ENCODE measurements around the gene KCNH2. TPM values are rescaled to one million over a fixed set of nuclear protein-coding genes. Genes with fewer than 3 reads are reported as not detected.

Gene KCNH2
- polyA plus RNA-seq, 1 of the 3 experiments (the other 2 are of a cell fraction) = 2.2 TPM

- H3K9me3 ChIP-seq = no peaks in the 10 kb centered on the region
These were observed 1.7 kb upstream of the KCNH2 start for GRCh38 chr7:150979713-150980390.

More at GRCh38 chr7:150979713-150980390, 1.7 kb upstream of the KCNH2 start:
- peaks cover 0 to 52% of the 10 kb centered on the region in 2 experiments; a peak in 2 of 4 replicates for H3K4me1 ChIP-seq (ENCODE audit: control insufficient read depth in 1 of 2, insufficient read depth in 2 of 2, low read depth in 1 of 2, low read length in 1 of 2)
- H3K36me3 ChIP-seq (replicated peaks in 1 of 2; ENCODE audit: control insufficient read depth in 1 of 2, insufficient read depth in 2 of 2, low read length in 1 of 2) = no peaks in the 10 kb centered on the region
- H3K4me2 ChIP-seq = no peak overlapping the region
- peaks cover 5% of the 10 kb centered on the region for H3F3A ChIP-seq (replicated peaks; ENCODE audit: insufficient read depth)
- peaks cover 56% of the 10 kb centered on the region for H3K27me3 ChIP-seq (ENCODE audit: insufficient read depth)
- TF ChIP-seq CHD2 (IDR thresholded peaks at IDR 0.05; ENCODE audit: low read length, partially characterized antibody) (no peak), EP300 (IDR thresholded peaks at IDR 0.05; ENCODE audit: borderline replicate concordance in 1 of 2, low read depth in 1 of 2, low read length in 1 of 2) (no peak), FOSL2 (IDR thresholded peaks at IDR 0.05; ENCODE audit: borderline replicate concordance, low read depth) (no peak), EZH2phosphoT487 (IDR thresholded peaks at IDR 0.05; ENCODE audit: borderline replicate concordance, low read depth) (no peak), FOXJ3 (CRISPR knock-in tag; IDR thresholded peaks at IDR 0.05) (no peak), GATA2 (CRISPR knock-in tag; IDR thresholded peaks at IDR 0.05) (no peak), TAF1 (IDR thresholded peaks at IDR 0.05; ENCODE audit: borderline replicate concordance, low read depth, low read length) (no peak), SMC3 (IDR thresholded peaks at IDR 0.05; ENCODE audit: low read depth, low read length) (no peak), ZBTB33 (IDR thresholded peaks at IDR 0.05; ENCODE audit: borderline replicate concordance, low read depth) (no peak), RAD21 (IDR thresholded peaks at IDR 0.05; ENCODE audit: low read length) (no peak), NFIC (IDR thresholded peaks at IDR 0.05; ENCODE audit: borderline replicate concordance) (no peak), JUND (IDR thresholded peaks at IDR 0.05) (no peak), NRF1 (IDR thresholded peaks at IDR 0.05; ENCODE audit: low read depth, low read length) (no peak), POLR2AphosphoS5 (IDR thresholded peaks at IDR 0.05; ENCODE audit: low read depth, low read length) (no peak), MXI1 (IDR thresholded peaks at IDR 0.05; ENCODE audit: low read depth, low read length) (no peak; the same call in 1 of the 2 replicates), TEAD4 (IDR thresholded peaks at IDR 0.05; ENCODE audit: borderline replicate concordance, insufficient read depth) (no peak), GABPA (IDR thresholded peaks at IDR 0.05; ENCODE audit: low read depth) (no peak)
- TF ChIP-seq, protein P1, sequence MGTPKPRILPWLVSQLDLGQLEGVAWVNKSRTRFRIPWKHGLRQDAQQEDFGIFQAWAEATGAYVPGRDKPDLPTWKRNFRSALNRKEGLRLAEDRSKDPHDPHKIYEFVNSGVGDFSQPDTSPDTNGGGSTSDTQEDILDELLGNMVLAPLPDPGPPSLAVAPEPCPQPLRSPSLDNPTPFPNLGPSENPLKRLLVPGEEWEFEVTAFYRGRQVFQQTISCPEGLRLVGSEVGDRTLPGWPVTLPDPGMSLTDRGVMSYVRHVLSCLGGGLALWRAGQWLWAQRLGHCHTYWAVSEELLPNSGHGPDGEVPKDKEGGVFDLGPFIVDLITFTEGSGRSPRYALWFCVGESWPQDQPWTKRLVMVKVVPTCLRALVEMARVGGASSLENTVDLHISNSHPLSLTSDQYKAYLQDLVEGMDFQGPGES (IDR thresholded peaks at IDR 0.05; ENCODE audit: low read depth, low read length) = no peak
- TF ChIP-seq, protein P2, sequence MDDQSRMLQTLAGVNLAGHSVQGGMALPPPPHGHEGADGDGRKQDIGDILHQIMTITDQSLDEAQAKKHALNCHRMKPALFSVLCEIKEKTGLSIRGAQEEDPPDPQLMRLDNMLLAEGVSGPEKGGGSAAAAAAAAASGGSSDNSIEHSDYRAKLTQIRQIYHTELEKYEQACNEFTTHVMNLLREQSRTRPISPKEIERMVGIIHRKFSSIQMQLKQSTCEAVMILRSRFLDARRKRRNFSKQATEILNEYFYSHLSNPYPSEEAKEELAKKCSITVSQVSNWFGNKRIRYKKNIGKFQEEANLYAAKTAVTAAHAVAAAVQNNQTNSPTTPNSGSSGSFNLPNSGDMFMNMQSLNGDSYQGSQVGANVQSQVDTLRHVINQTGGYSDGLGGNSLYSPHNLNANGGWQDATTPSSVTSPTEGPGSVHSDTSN (IDR thresholded peaks at IDR 0.05) = no peak
- no peaks in the 10 kb centered on the region for H3K79me2 ChIP-seq (ENCODE audit: insufficient read depth)
- 66% methylated on average over 5 of the region's 7 CpGs for WGBS (ENCODE audit: low lambda C conversion rate)
- no peak for DNase-seq
- H3K27ac ChIP-seq (ENCODE audit: low read depth in 2 of 2, low read length in 1 of 2) = peak overlapping the region in 1 of 2 experiments; percentile 81; a peak in 2 of 4 replicates
- no peak overlapping the region for H3K9ac ChIP-seq
- H3K4me3 ChIP-seq (ENCODE audit: low read depth in 2 of 2, low read length in 1 of 2) = no peak overlapping the region
- ChIA-PET CTCF (interaction anchor here (0.6 to 13.1 kb wide), 27 partner anchors 10 to 531 kb away, joined by 3 to 761 read pairs (median 4); partner anchors contain the start of genes AGAP3, KCNH2 and NOS3), POLR2A (interaction anchor here (0.6 to 2.9 kb wide), 9 partner anchors 9 to 666 kb away, joined by 3 to 41 read pairs (median 7); partner anchors contain the start of gene ABCB8)
- no peak overlapping the region for H2AFZ ChIP-seq (ENCODE audit: low read depth)
- no peaks in the 10 kb centered on the region for H4K20me1 ChIP-seq (ENCODE audit: insufficient read depth)
- H3K9me2 ChIP-seq = no peaks in the 10 kb centered on the region
